Fibroblast of skin of scalp (primary cell): ENCODE measurements around the gene PF4V1.
A peak's percentile ranks its signal among the peaks of the same experiment; 100 is the strongest.
"Not testable (repeated sequence)": the region's sequence is repeated elsewhere in the genome, so short reads cannot be mapped to it uniquely, and the experiment has no call there.

Source experiments
- DNase-seq: peaks from one replicate; pipeline ENCODE4 v3.0.0-alpha.2; 2013

Gene PF4V1

DNA sequence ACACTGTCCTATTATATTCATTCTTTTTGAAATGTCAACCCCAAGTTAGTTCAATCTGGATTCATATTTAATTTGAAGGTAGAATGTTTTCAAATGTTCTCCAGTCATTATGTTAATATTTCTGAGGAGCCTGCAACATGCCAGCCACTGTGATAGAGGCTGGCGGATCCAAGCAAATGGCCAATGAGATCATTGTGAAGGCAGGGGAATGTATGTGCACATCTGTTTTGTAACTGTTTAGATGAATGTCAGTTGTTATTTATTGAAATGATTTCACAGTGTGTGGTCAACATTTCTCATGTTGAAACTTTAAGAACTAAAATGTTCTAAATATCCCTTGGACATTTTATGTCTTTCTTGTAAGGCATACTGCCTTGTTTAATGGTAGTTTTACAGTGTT, 17.7 kb downstream of the PF4V1 start:
- DNase-seq = no peak

DNA sequence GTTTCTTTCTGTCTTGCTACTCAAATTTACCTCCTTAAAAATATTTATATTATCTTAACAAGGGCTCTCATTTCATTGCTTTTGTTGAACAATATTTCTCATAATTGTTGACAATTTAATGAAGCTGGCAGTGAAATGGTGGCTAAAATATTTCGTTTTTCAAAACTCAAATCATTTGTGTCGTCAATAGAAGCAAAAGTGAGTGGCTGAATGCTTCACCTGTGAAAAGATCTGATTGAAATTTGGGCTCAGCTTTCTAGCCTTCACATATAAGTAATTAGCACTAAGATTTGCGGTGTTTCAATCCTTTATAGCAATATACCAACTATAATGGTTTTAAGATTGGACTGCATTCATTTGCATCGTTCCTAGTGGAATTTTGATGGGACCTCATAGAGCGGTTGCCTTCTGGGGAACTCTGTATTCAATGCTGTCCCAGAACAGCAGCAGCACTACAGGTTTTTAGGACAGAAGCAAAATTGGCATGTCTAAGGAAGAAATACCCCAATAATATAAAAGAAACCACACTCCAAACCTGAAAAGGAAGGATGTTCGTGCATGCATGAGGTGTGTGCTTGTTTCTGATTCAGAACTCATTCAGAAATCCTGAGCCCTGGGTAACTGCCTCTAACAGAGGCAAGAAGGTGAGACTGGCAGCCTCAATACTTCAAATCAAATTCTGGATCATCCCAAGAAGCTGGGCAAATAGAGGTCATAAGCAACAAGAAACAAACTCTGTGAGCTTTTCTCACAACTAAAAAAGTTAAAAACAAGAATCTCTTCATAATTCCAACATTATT, 18.6 kb downstream of the PF4V1 start:
- no peak for DNase-seq

GRCh38 chr4:73872316-73873108, 19.4 kb downstream of the PF4V1 start:
- DNase-seq = no peak

- DNase-seq = no peak
These were observed 21.3 kb downstream of the PF4V1 start for GRCh38 chr4:73874386-73874785.

DNA sequence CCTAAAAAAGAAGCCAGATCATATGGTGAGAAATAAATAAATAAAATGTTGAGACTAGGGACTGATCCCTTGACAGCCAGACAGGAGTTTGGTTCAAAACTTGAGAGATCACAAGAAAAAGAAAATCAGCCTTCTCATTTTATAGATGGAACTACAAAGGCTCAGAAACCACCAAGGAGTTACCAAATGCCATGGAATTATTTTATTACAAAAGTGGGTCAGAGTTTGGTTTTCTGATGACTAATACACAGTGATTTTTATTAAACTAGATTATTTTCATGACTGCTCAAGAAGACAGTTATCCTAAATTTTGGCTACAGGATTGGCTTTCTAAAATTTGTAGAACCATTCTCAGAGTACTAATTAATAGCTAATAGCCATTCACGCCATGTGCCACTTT, 22.3 kb downstream of the PF4V1 start:
- no peak for DNase-seq

- DNase-seq = peak; percentile 92
These were observed 30.2 kb downstream of the PF4V1 start for GRCh38 chr4:73883306-73883705.

DNA sequence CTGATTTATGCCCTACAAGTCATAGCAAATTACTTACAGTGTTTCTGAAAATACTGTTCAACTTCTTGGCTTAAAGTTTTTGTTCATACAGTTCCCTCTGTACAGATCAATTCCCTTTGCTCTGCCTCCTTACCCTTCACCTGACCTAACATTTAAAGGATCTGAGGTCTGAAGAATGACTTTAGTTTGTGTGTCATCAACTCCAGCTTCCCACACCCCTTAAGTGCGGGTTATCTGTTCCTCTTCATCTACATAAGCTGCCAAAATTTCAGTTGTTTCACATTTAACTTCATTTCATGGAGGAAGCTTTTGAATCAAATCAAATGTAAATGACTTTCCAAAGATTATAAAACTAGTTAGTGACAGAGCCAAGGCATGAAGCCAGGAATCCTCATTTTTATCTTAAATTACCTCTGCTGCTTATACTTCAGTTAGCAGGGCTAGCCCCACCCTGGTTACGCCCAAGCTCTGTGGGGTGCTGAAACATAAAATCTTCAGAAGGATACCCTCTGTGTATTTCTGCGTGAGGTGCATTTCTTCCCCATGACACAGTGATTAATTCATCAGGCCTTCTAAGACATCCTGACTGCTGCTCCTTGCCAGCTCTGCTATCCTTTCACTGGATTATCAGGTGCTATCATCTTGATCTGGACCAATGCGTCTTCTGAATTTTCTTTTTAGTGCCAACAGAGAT, 32.6 kb downstream of the PF4V1 start:
- no peak for DNase-seq

DNA sequence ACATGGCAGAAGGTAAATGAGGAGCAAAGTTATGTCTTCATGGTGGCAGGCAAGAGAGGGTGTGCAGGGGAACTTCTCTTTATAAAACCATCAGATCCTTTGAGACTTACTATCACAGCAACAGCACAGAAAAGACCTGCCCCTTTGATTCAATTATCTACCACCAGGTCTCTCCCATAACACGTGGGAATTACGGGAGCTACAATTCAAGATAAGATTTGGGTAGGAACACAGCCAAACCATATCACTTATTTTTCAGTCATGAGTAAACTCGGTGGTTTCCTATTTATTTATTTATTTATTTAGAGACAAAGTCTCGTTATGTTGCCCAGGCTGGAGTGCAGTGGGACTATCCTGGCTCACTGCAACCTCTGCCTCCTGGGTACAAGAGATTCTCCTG, 38.2 kb downstream of the PF4V1 start:
- DNase-seq = no peak

DNA sequence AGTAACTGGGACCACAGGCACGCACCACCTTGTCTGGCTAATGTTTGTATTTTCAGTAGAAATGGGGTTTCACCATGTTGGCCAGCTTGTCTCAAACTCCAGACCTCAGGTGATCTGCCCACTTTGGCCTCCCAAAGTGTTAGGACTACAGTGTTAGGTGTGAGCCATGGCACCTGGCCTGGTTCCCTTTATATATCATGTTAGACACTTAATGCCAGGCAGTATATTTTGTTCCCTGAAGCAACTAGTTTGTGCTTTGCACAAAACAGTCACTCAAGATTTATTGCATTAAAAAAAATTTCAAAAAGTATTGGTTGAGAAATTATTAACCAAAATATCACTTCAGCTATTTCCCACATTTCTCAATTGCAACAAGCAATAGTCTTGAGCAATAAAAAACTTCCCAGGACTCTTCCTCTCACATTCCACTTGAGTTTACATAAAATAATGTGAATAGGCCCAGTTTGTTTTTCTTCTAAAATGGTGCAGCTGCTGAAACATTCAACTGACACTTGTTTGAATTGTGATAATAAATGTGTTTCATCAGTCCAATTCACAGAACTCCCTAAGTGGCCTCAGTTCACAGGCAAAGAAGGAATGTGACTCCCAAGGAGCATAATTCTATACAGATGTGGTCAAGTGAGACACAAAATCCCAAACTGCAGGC, 38.8 kb downstream of the PF4V1 start:
- DNase-seq = peak; percentile 97

DNA sequence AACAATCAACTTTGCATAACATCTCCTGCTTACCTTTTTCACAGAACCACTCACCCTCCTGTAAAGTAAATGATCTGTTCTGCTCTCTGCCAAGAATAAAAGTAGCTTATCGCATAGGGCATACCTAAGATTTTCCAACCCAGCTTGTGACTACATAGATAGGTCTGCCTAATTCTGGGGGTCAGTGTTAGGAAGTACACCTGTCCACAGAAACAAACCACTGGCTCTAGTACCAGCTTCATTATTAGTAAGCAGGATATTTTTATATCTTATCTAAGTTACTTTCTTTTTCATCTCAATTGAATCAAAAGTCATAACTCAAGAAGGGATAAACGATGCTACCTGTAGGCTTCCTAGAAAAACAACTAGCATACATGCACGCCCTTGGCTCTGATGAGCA, 39.9 kb downstream of the PF4V1 start:
- no peak for DNase-seq

GRCh38 chr4:73894001-73894400, 40.9 kb downstream of the PF4V1 start:
- peak; percentile 69 for DNase-seq

GRCh38 chr4:73895201-73896175, 42.4 kb downstream of the PF4V1 start:
- peak; percentile 50 for DNase-seq

DNA sequence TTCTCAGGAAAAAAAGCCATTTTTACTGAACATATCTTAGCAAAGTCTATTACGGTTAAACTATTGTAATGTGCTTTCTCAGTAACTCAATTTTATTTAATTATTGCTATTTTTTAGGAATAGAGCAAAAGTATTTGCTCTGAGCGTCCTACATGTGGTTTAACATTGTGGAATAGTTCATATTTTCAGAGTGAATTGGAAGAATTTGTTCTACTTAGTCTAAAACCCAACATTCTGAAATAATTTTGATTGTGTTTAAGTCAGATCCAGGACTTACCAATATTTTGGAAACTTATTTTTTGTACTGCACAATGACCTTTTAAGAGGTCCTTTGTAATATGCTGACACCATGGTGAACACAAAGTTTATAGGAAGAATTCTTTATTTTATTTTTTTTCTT, 43.3 kb downstream of the PF4V1 start:
- no peak for DNase-seq

- peak; percentile 96 for DNase-seq
These were observed 44.5 kb downstream of the PF4V1 start for GRCh38 chr4:73897380-73898136.

- not testable (repeated sequence) for DNase-seq
These were observed 46.2 kb downstream of the PF4V1 start for GRCh38 chr4:73899338-73899737.

DNA sequence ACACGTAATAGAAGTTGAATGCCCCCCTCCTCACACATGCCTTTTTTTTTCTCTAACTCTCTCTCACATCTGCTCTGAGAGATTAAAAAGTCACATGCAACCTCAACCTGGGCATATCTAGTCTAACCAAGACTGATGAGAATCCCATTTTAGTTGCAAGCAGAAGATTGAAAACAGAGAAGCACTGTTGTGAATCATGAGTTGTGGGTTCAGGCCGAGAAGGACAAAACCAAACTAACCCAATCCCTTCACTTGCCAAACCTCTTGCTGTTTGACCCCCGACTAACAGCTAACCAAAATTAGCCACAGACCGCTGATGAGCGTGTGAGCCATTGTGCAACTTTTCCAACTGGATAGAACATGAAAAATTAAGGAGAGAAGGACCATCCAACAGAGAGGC, 47.9 kb downstream of the PF4V1 start:
- peak; percentile 84 for DNase-seq

DNA sequence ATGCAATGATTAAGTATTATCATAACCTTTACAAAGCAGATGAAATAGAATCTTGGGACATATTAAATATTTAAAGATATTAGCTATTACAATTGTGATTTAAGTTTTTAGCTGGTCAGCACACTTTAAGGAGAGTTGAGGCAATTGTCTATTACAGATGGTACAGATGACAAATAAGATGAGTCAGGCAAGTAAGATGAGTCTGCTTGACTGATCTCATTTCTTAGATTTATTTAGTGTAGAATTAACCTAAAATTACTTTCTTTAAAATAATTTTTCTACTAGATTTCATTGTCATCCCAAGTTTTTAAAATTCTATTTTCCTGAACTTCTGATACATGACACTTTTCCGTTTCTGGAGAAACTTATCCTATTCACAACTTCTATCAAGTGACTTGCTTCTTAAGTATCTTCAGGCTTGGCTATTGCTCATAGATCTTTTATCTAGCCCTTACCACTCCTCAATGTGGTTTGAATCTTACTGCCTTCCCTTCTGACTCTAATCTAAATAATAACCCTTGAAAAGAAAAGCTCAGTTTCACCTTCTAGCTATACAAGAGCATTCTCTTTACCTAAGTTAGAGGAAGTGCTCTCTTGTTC, 49.0 kb downstream of the PF4V1 start:
- no peak for DNase-seq

GRCh38 chr4:73902817-73903547, 49.9 kb downstream of the PF4V1 start:
- DNase-seq = no peak
